Activated naive CD8-positive, alpha-beta T cell treated with anti-CD3 and anti-CD28 coated beads, Interleukin-2, amount 10 ng/mL, durations not matched to agents 7 days and 5 days (primary cell): ENCODE measurements around the gene LHPP. TPM values are rescaled to one million over a fixed set of nuclear protein-coding genes. Genes with fewer than 3 reads are reported as not detected.

Experiments used
- ATAC-seq: fragments of 150-1000 bp; cut with Tn5 transposase; one replicate; pipeline ENCODE4 v1.10.0; 2021; ENCODE audit warnings: low read depth, moderate library complexity
- POLR2A ChIA-PET: fragments of 350-600 bp; sonication (Branson Sonifier 250); formaldehyde crosslinking; loops from one replicate; lab custom pipeline; 2021; ENCODE audit warnings: antibody characterized with exemption; lab: Charles Lee
- DNase-seq: peaks from one replicate; pipeline ENCODE4 v3.0.0; 2021
- H3K27ac Mint-ChIP-seq: one replicate; pipeline ENCODE4 v1.8.0; 2022; ENCODE audit warnings: mild to moderate bottlenecking, mixed read lengths
- H3K27me3 Mint-ChIP-seq: one replicate; pipeline ENCODE4 v1.8.0; 2022; ENCODE audit warnings: mild to moderate bottlenecking, moderate library complexity, mixed read lengths
- H3K36me3 Mint-ChIP-seq: one replicate; pipeline ENCODE4 v1.8.0; 2021; ENCODE audit warnings: mild to moderate bottlenecking, mixed read lengths
- H3K4me1 Mint-ChIP-seq: one replicate; pipeline ENCODE4 v1.8.0; 2021; ENCODE audit warnings: mixed read lengths
- H3K4me3 Mint-ChIP-seq: one replicate; pipeline ENCODE4 v1.8.0; 2022; ENCODE audit warnings: mild to moderate bottlenecking, moderate library complexity, mixed read lengths
- H3K9me3 Mint-ChIP-seq: one replicate; pipeline ENCODE4 v1.8.0; 2021; ENCODE audit warnings: mixed read lengths
- total RNA-seq, 2 experiments: library from RNA; stranded (reverse); gene quantifications; one replicate each; pipeline ENCODE4 v1.2.3, GENCODE V29; 2021

Gene LHPP
- total RNA-seq, 2 experiments from 2014 or later, result 21.4 to 24.3 TPM

GRCh38 chr10:124516746-124517397 is 55.2 kb downstream of the LHPP start:
- Mint-ChIP-seq H3K27ac (no peak overlapping the region), H3K4me1 (no peaks in the 10 kb centered on the region), H3K36me3 (no peaks in the 10 kb centered on the region), H3K27me3 (no peaks in the 10 kb centered on the region), H3K9me3 (no peaks in the 10 kb centered on the region), H3K4me3 (no peak overlapping the region)
- DNase-seq (no peak), ATAC-seq (no peak)
- POLR2A ChIA-PET, result no interaction called here

- DNase-seq (no peak), ATAC-seq (no peak)
- Mint-ChIP-seq H3K27me3 (no peaks in the 10 kb centered on the region), H3K36me3 (no peaks in the 10 kb centered on the region), H3K4me3 (no peak overlapping the region), H3K4me1 (no peaks in the 10 kb centered on the region), H3K9me3 (no peaks in the 10 kb centered on the region), H3K27ac (no peak overlapping the region)
- POLR2A ChIA-PET, result no interaction called here
Observed at GRCh38 chr10:124517461-124517860, 55.8 kb downstream of the LHPP start.

- Mint-ChIP-seq H3K36me3 (no peaks in the 10 kb centered on the region), H3K4me1 (no peaks in the 10 kb centered on the region), H3K9me3 (no peaks in the 10 kb centered on the region), H3K27me3 (no peaks in the 10 kb centered on the region), H3K4me3 (no peak overlapping the region), H3K27ac (no peak overlapping the region)
- no peak for DNase-seq
- ATAC-seq, result no peak
- POLR2A ChIA-PET, result no interaction called here
Observed at GRCh38 chr10:124517931-124518330, 56.3 kb downstream of the LHPP start.

- POLR2A ChIA-PET, result no interaction called here
- no peak overlapping the region for H3K4me3 Mint-ChIP-seq
- DNase-seq, result no peak
- no peaks in the 10 kb centered on the region for H3K9me3 Mint-ChIP-seq
- no peaks in the 10 kb centered on the region for H3K4me1 Mint-ChIP-seq
- no peaks in the 10 kb centered on the region for H3K27me3 Mint-ChIP-seq
- no peaks in the 10 kb centered on the region for H3K36me3 Mint-ChIP-seq
- ATAC-seq, result no peak
- no peak overlapping the region for H3K27ac Mint-ChIP-seq
Observed at GRCh38 chr10:124518366-124518765, 56.7 kb downstream of the LHPP start.

- no peaks in the 10 kb centered on the region for H3K36me3 Mint-ChIP-seq
- H3K4me1 Mint-ChIP-seq, result no peaks in the 10 kb centered on the region
- H3K9me3 Mint-ChIP-seq, result no peaks in the 10 kb centered on the region
- ATAC-seq (no peak), DNase-seq (no peak)
- H3K27ac Mint-ChIP-seq, result no peak overlapping the region
- no peak overlapping the region for H3K4me3 Mint-ChIP-seq
- POLR2A ChIA-PET, result no interaction called here
- no peaks in the 10 kb centered on the region for H3K27me3 Mint-ChIP-seq
Observed at GRCh38 chr10:124520558-124521428, 59.2 kb downstream of the LHPP start.

GRCh38 chr10:124521429-124521871 is 59.8 kb downstream of the LHPP start:
- Mint-ChIP-seq H3K27me3 (no peaks in the 10 kb centered on the region), H3K36me3 (no peaks in the 10 kb centered on the region), H3K4me3 (no peak overlapping the region), H3K9me3 (no peaks in the 10 kb centered on the region), H3K4me1 (no peaks in the 10 kb centered on the region), H3K27ac (no peak overlapping the region)
- DNase-seq, result no peak
- ATAC-seq, result no peak
- POLR2A ChIA-PET, result no interaction called here

- no peak overlapping the region for H3K27ac Mint-ChIP-seq
- POLR2A ChIA-PET, result no interaction called here
Observed at GRCh38 chr10:124522131-124522932, 60.7 kb downstream of the LHPP start.

GRCh38 chr10:124522933-124523871 is 61.6 kb downstream of the LHPP start:
- no peak for DNase-seq
- no peaks in the 10 kb centered on the region for H3K9me3 Mint-ChIP-seq
- no peak for ATAC-seq
- H3K27ac Mint-ChIP-seq, result no peak overlapping the region
- H3K27me3 Mint-ChIP-seq, result no peaks in the 10 kb centered on the region
- no peak overlapping the region for H3K4me3 Mint-ChIP-seq
- no peaks in the 10 kb centered on the region for H3K36me3 Mint-ChIP-seq
- POLR2A ChIA-PET, result interaction anchor here (0.7 kb wide), 1 partner anchor 16 kb away, joined by 3 read pairs; no protein-coding TSS in a partner anchor
- H3K4me1 Mint-ChIP-seq, result no peaks in the 10 kb centered on the region

More at GRCh38 chr10:124522131-124522932, 60.7 kb downstream of the LHPP start:
- H3K4me3 Mint-ChIP-seq, result no peak overlapping the region
- ATAC-seq (no peak), DNase-seq (no peak)
- H3K9me3 Mint-ChIP-seq, result no peaks in the 10 kb centered on the region
- no peaks in the 10 kb centered on the region for H3K27me3 Mint-ChIP-seq
- H3K4me1 Mint-ChIP-seq, result no peaks in the 10 kb centered on the region
- no peaks in the 10 kb centered on the region for H3K36me3 Mint-ChIP-seq

GRCh38 chr10:124523901-124524300 is 62.3 kb downstream of the LHPP start:
- Mint-ChIP-seq H3K4me3 (no peak overlapping the region), H3K36me3 (no peaks in the 10 kb centered on the region), H3K27me3 (no peaks in the 10 kb centered on the region), H3K9me3 (no peaks in the 10 kb centered on the region), H3K27ac (no peak overlapping the region), H3K4me1 (no peaks in the 10 kb centered on the region)
- POLR2A ChIA-PET, result interaction anchor here (0.6 to 0.7 kb wide), 2 partner anchors 15 to 390 kb away, joined by 3 to 4 read pairs; no protein-coding TSS in a partner anchor
- DNase-seq (no peak), ATAC-seq (no peak)

GRCh38 chr10:124524991-124525653 is 63.5 kb downstream of the LHPP start:
- POLR2A ChIA-PET, result no interaction called here
- no peak overlapping the region for H3K4me3 Mint-ChIP-seq
- no peak overlapping the region for H3K27ac Mint-ChIP-seq
- DNase-seq, result no peak
- H3K4me1 Mint-ChIP-seq, result peaks cover under 1% of the 10 kb centered on the region
- no peaks in the 10 kb centered on the region for H3K27me3 Mint-ChIP-seq
- no peak for ATAC-seq
- no peaks in the 10 kb centered on the region for H3K36me3 Mint-ChIP-seq
- H3K9me3 Mint-ChIP-seq, result no peaks in the 10 kb centered on the region

- DNase-seq (no peak), ATAC-seq (no peak)
- H3K27ac Mint-ChIP-seq, result no peak overlapping the region
- POLR2A ChIA-PET, result interaction anchor here (0.6 kb wide), 1 partner anchor 10 kb away, joined by 4 read pairs; no protein-coding TSS in a partner anchor
- peaks cover 4% of the 10 kb centered on the region for H3K4me1 Mint-ChIP-seq
- no peaks in the 10 kb centered on the region for H3K27me3 Mint-ChIP-seq
- no peak overlapping the region for H3K4me3 Mint-ChIP-seq
- no peaks in the 10 kb centered on the region for H3K9me3 Mint-ChIP-seq
- no peaks in the 10 kb centered on the region for H3K36me3 Mint-ChIP-seq
Observed at GRCh38 chr10:124525751-124526600, 64.4 kb downstream of the LHPP start.
